Ishikawa (cell line): ENCODE results near the gene FAM25A.
A peak's percentile ranks its signal among the peaks of the same experiment; 100 is the strongest.

Experiments
- CREB1 ChIP-seq: IDR thresholded peaks from 2 replicates; pipeline ENCODE4 v1.6.1; 2012; ENCODE audit warnings: low read depth
- TAF1 ChIP-seq: IDR thresholded peaks from 2 replicates; pipeline ENCODE4 v1.6.1; 2012; ENCODE audit warnings: low read depth, mild to moderate bottlenecking
- YY1 ChIP-seq: IDR thresholded peaks from 2 replicates; pipeline ENCODE4 v1.6.1; 2012; ENCODE audit warnings: low read depth

DNA sequence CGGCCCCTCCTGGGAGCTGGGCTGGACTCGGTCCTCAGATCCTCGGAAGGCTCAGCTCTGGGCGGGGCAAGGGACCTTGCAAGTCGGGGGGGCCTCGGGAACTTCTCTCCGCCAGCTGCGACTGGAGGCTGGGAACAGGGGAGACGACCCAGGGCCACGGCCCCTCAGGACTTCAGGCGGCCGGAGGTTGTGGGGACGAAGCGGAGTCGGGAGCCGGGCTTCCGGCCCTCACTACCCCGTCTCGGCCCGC is 49.2 kb upstream of the FAM25A start:
- TF ChIP-seq TAF1 (peak; percentile 82), YY1 (no peak), CREB1 (no peak)
